Measurements from ENCODE around the gene ZSWIM1. TPM values are rescaled to one million over a fixed set of nuclear protein-coding genes. Genes with fewer than 3 reads are reported as not detected.

ZSWIM1 gene
- total and polyA plus RNA-seq, 2 donors from 2014 or later: 6.7 to 13.1 TPM

DNA sequence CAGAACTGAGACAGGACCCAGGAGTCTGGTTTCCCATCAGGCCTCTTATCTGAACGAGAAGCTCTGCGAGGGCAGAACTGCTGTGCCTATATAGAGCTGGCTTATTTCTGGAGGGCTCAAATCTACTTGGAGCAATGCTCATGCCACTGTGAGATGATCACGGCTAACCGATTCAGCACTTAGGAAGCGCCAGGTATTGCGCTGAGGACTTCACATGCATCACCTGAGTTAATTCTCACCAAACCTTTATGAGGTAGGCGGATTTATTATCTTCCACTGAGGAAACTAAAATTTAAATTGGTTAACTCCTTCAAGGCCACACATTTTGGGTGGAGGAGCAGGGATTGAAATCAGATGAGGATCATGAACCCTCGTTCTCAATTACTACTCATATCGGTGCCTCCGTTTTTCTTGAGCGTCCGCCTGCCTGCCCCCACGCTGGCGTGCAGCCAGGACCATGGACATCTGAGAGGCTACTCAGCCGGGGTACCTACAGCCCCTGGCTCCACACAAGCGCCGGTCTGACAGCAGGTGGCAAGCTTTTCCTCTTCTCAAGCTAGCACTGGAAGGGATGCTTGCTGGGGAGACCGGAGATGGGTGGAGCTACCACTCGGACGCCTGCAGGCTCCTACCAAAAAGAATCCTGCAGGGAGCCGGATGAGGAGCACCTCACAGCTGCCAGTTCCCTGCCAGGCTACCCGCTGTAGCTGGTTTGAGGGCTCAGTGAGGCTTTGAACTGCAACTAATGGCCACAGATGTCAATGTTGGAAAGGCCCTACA, 52.4 kb downstream of the ZSWIM1 start:
- FAIRE-seq: no peak
- H3K9me3 ChIP-seq (ENCODE audit: control insufficient read depth in 2 of 3, insufficient read depth in 1 of 3, low read length in 3 of 3): no peaks in the 10 kb centered on the region
- H3K36me3 ChIP-seq (ENCODE audit: control insufficient read depth in 2 of 3, insufficient read depth in 3 of 3, low read length in 3 of 3): peaks cover 7 to 11% (median 11%) of the 10 kb centered on the region in 3 donors
- DNase-seq: peak; percentile 84 to 92 (median 92)
- no peaks in the 10 kb centered on the region for H3K27me3 ChIP-seq (ENCODE audit: control insufficient read depth, insufficient read depth, low read length)
- H3K9ac ChIP-seq (ENCODE audit: low read length in 3 of 3): peak overlapping the region; percentile 86 to 98 (median 90)
- H3K4me3 ChIP-seq (ENCODE audit: low read length in 3 of 3): peak overlapping the region; percentile 75 to 95 (median 94)
- intact Hi-C loops (cut with DNase I): no loop called here
- TF ChIP-seq, protein P1, sequence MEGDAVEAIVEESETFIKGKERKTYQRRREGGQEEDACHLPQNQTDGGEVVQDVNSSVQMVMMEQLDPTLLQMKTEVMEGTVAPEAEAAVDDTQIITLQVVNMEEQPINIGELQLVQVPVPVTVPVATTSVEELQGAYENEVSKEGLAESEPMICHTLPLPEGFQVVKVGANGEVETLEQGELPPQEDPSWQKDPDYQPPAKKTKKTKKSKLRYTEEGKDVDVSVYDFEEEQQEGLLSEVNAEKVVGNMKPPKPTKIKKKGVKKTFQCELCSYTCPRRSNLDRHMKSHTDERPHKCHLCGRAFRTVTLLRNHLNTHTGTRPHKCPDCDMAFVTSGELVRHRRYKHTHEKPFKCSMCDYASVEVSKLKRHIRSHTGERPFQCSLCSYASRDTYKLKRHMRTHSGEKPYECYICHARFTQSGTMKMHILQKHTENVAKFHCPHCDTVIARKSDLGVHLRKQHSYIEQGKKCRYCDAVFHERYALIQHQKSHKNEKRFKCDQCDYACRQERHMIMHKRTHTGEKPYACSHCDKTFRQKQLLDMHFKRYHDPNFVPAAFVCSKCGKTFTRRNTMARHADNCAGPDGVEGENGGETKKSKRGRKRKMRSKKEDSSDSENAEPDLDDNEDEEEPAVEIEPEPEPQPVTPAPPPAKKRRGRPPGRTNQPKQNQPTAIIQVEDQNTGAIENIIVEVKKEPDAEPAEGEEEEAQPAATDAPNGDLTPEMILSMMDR (IDR thresholded peaks at IDR 0.05; ENCODE audit: borderline replicate concordance, extremely low read depth, insufficient read depth): peak; percentile 32
- peak overlapping the region; percentile 99 to 100 for H3K27ac ChIP-seq (ENCODE audit: low read depth in 2 of 2, low read length in 2 of 2)
- H3K4me1 ChIP-seq (ENCODE audit: control insufficient read depth in 2 of 3, insufficient read depth in 2 of 3, low read depth in 1 of 3, low read length in 3 of 3): peaks cover 0 to 8% (median 5%) of the 10 kb centered on the region in 3 donors

DNA sequence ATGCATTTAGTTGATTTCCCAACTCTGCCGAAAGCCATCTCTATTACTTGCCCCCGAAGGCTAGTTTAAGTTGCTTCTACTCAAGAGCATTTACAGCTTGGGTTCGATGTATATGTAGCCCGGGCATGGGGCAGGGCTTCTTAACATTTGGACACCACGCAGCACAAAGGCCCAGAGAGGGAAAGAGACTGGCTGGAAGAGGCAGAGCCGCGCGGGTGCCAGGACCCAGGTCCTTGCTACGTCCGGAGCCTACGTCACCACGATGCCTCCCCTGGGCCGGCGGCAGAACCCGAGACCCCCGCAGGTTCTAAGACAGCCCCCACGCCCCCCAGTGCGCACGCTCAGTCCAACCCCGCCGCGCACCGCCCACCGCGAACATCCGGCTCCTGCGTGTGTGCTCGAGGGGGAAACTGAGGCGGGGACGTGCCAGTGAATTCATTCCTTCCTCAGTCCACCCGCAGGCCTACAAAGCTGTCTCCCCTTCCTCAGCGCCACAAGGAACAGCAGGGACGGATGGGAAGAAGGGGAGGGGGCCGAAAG, 53.1 kb downstream of the ZSWIM1 start:
- Histone ChIP-seq H3K9ac (ENCODE audit: low read length in 3 of 3) (peak overlapping the region; percentile 86 to 98 (median 90)), H3K4me3 (ENCODE audit: low read length in 3 of 3) (peak overlapping the region; percentile 75 to 95 (median 94)), H3K27ac (ENCODE audit: low read depth in 2 of 2, low read length in 2 of 2) (peak overlapping the region; percentile 99 to 100), H3K4me1 (ENCODE audit: control insufficient read depth in 2 of 3, insufficient read depth in 2 of 3, low read depth in 1 of 3, low read length in 3 of 3) (peaks cover 0 to 8% (median 5%) of the 10 kb centered on the region in 3 donors), H3K27me3 (ENCODE audit: control insufficient read depth, insufficient read depth, low read length) (no peaks in the 10 kb centered on the region), H3K36me3 (ENCODE audit: control insufficient read depth in 2 of 3, insufficient read depth in 3 of 3, low read length in 3 of 3) (peaks cover 7 to 17% (median 13%) of the 10 kb centered on the region in 3 donors), H3K9me3 (ENCODE audit: control insufficient read depth in 2 of 3, insufficient read depth in 1 of 3, low read length in 3 of 3) (no peaks in the 10 kb centered on the region)
- intact Hi-C loops (cut with DNase I): no loop called here
- TF ChIP-seq, protein P1 (IDR thresholded peaks at IDR 0.05; ENCODE audit: borderline replicate concordance, extremely low read depth, insufficient read depth): no peak
- FAIRE-seq: no peak
- DNase-seq: peak in 4 of 5 donors; percentile 76 to 93 (median 83)

Other genes with a start within 250 kb of the ZSWIM1 start
- gene WFDC9, start 249.9 kb upstream of the ZSWIM1 start, total RNA-seq: not detected
- not detected for gene WFDC9, start 249.9 kb upstream of the ZSWIM1 start, polyA plus RNA-seq (ENCODE audit: insufficient read depth, low read depth, low replicate concordance)
- not detected for gene WFDC11, start 211.0 kb upstream of the ZSWIM1 start, total RNA-seq
- gene WFDC11, start 211.0 kb upstream of the ZSWIM1 start, polyA plus RNA-seq (ENCODE audit: insufficient read depth, low read depth, low replicate concordance): not detected
- not detected for gene WFDC13, start 179.2 kb upstream of the ZSWIM1 start, total RNA-seq
- not detected for gene WFDC13, start 179.2 kb upstream of the ZSWIM1 start, polyA plus RNA-seq (ENCODE audit: insufficient read depth, low read depth, low replicate concordance)
- gene WFDC10B, start 176.2 kb upstream of the ZSWIM1 start, total RNA-seq: 0.60 TPM
- gene WFDC10B, start 176.2 kb upstream of the ZSWIM1 start, polyA plus RNA-seq (ENCODE audit: insufficient read depth, low read depth, low replicate concordance): not detected
- not detected for gene SPINT4, start 158.9 kb upstream of the ZSWIM1 start, total RNA-seq
- not detected for gene SPINT4, start 158.9 kb upstream of the ZSWIM1 start, polyA plus RNA-seq (ENCODE audit: insufficient read depth, low read depth, low replicate concordance)
- 1.2 TPM for gene WFDC3, start 89.3 kb upstream of the ZSWIM1 start, total RNA-seq
- gene WFDC3, start 89.3 kb upstream of the ZSWIM1 start, polyA plus RNA-seq (ENCODE audit: insufficient read depth, low read depth, low replicate concordance): 7.7 TPM
- 26.4 TPM for gene DNTTIP1, start 89.3 kb upstream of the ZSWIM1 start, total RNA-seq
- 34.7 TPM for gene DNTTIP1, start 89.3 kb upstream of the ZSWIM1 start, polyA plus RNA-seq (ENCODE audit: insufficient read depth, low read depth, low replicate concordance)
- gene UBE2C, start 68.6 kb upstream of the ZSWIM1 start, total RNA-seq: 2.4 TPM
- 2.0 TPM for gene UBE2C, start 68.6 kb upstream of the ZSWIM1 start, polyA plus RNA-seq (ENCODE audit: insufficient read depth, low read depth, low replicate concordance)
- not detected for gene TNNC2, start 53.9 kb upstream of the ZSWIM1 start, total RNA-seq
- 1.9 TPM for gene TNNC2, start 53.9 kb upstream of the ZSWIM1 start, polyA plus RNA-seq (ENCODE audit: insufficient read depth, low read depth, low replicate concordance)
- 23.2 TPM for gene SNX21, start 47.4 kb upstream of the ZSWIM1 start, total RNA-seq
- gene SNX21, start 47.4 kb upstream of the ZSWIM1 start, polyA plus RNA-seq (ENCODE audit: insufficient read depth, low read depth, low replicate concordance): 35.6 TPM
- gene ACOT8, start 23.8 kb upstream of the ZSWIM1 start, total RNA-seq: 22.1 TPM
- 71.0 TPM for gene ACOT8, start 23.8 kb upstream of the ZSWIM1 start, polyA plus RNA-seq (ENCODE audit: insufficient read depth, low read depth, low replicate concordance)
- gene ZSWIM3, start 23.6 kb upstream of the ZSWIM1 start, total RNA-seq: 3.2 TPM
- gene ZSWIM3, start 23.6 kb upstream of the ZSWIM1 start, polyA plus RNA-seq (ENCODE audit: insufficient read depth, low read depth, low replicate concordance): 2.6 TPM
- gene SPATA25, start 6.4 kb downstream of the ZSWIM1 start, total RNA-seq: 6.7 TPM
- 6.7 TPM for gene SPATA25, start 6.4 kb downstream of the ZSWIM1 start, polyA plus RNA-seq (ENCODE audit: insufficient read depth, low read depth, low replicate concordance)
- gene NEURL2, start 10.0 kb downstream of the ZSWIM1 start, total RNA-seq: 27.5 TPM
- 37.3 TPM for gene NEURL2, start 10.0 kb downstream of the ZSWIM1 start, polyA plus RNA-seq (ENCODE audit: insufficient read depth, low read depth, low replicate concordance)
- 180 TPM for gene CTSA, start 10.1 kb downstream of the ZSWIM1 start, total RNA-seq
- gene CTSA, start 10.1 kb downstream of the ZSWIM1 start, polyA plus RNA-seq (ENCODE audit: insufficient read depth, low read depth, low replicate concordance): 408 TPM
- 345 TPM for gene PLTP, start 30.9 kb downstream of the ZSWIM1 start, total RNA-seq
- 790 TPM for gene PLTP, start 30.9 kb downstream of the ZSWIM1 start, polyA plus RNA-seq (ENCODE audit: insufficient read depth, low read depth, low replicate concordance)
- 43.1 TPM for gene PCIF1, start 53.5 kb downstream of the ZSWIM1 start, total RNA-seq
- gene PCIF1, start 53.5 kb downstream of the ZSWIM1 start, polyA plus RNA-seq (ENCODE audit: insufficient read depth, low read depth, low replicate concordance): 27.4 TPM
- 22.3 TPM for gene ZNF335, start 91.0 kb downstream of the ZSWIM1 start, total RNA-seq
- 5.7 TPM for gene ZNF335, start 91.0 kb downstream of the ZSWIM1 start, polyA plus RNA-seq (ENCODE audit: insufficient read depth, low read depth, low replicate concordance)
- gene MMP9, start 127.7 kb downstream of the ZSWIM1 start, total RNA-seq: 6.6 TPM
- gene MMP9, start 127.7 kb downstream of the ZSWIM1 start, polyA plus RNA-seq (ENCODE audit: insufficient read depth, low read depth, low replicate concordance): not detected
- gene SLC12A5, start 148.0 kb downstream of the ZSWIM1 start, total RNA-seq: 2.0 TPM
- gene SLC12A5, start 148.0 kb downstream of the ZSWIM1 start, polyA plus RNA-seq (ENCODE audit: insufficient read depth, low read depth, low replicate concordance): 2.5 TPM
- gene NCOA5, start 208.7 kb downstream of the ZSWIM1 start, total RNA-seq: 28.3 TPM
- 15.4 TPM for gene NCOA5, start 208.7 kb downstream of the ZSWIM1 start, polyA plus RNA-seq (ENCODE audit: insufficient read depth, low read depth, low replicate concordance)
- 25.2 TPM for gene CD40, start 237.1 kb downstream of the ZSWIM1 start, total RNA-seq
- 15.7 TPM for gene CD40, start 237.1 kb downstream of the ZSWIM1 start, polyA plus RNA-seq (ENCODE audit: insufficient read depth, low read depth, low replicate concordance)

All from kidney (tissue), 14 donors.